Hepatocyte (in vitro differentiated cells): ENCODE data around the gene CUTA.

Experiments
- EZH2 ChIP-seq: fragments of 200-600 bp; sonication (generic); IDR thresholded peaks from 2 replicates; pipeline ENCODE4 v1.6.1; 2016; ENCODE audit warnings: antibody characterized with exemption, mild to moderate bottlenecking, borderline replicate concordance
- TF ChIP-seq, protein P1 (sequence below): fragments of 200-600 bp; sonication (generic); IDR thresholded peaks from 2 replicates; pipeline ENCODE4 v1.5.1; 2016; ENCODE audit warnings: antibody characterized with exemption, mild to moderate bottlenecking; ENCODE audit not compliant: poor library complexity

DNA sequence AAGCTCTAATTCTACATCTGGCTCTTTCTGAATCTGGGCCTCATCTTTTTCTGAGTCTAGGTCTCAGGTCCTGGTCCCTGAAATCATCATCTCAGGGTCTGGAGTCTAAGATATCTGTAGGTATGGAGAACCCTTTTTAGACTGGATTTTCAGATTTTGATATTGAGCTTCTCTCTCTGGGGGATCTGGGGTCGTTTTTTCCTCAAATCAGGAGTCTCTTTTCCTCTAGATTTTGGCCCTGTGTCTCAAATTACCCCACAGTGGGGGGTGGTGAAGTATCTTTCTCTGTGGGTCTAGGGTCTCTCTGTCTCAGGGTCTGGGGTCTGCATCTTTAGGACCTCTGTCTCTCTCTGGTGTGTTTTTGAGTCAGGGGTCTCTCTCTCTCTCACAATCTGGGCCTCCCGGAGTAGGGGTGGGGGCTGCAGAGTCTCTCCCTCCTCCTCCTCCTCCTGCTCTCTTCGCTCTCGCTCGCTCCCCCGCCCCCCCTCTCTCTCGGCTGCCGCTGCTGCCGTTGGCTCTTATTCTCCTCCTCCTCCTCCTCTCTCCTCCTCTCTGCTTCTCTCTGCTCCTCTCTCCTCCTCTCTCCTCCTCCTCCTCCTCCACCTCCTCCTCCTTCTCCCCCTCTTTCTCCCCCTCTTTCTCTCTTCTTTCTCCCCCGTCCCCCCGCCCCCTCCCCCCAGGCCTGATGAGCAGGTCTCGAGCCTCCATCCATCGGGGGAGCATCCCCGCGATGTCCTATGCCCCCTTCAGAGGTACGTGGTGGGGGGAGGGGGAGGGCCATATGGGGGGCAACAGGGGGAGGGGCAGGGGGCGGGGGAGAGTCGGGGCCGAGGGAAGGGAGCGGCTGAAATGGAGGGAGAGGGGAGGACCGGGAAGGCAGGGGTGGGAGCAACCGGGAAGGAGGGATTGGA, 1.9 kb upstream of the CUTA start, which contains the start of gene SYNGAP1:
- TF ChIP-seq, protein P1, sequence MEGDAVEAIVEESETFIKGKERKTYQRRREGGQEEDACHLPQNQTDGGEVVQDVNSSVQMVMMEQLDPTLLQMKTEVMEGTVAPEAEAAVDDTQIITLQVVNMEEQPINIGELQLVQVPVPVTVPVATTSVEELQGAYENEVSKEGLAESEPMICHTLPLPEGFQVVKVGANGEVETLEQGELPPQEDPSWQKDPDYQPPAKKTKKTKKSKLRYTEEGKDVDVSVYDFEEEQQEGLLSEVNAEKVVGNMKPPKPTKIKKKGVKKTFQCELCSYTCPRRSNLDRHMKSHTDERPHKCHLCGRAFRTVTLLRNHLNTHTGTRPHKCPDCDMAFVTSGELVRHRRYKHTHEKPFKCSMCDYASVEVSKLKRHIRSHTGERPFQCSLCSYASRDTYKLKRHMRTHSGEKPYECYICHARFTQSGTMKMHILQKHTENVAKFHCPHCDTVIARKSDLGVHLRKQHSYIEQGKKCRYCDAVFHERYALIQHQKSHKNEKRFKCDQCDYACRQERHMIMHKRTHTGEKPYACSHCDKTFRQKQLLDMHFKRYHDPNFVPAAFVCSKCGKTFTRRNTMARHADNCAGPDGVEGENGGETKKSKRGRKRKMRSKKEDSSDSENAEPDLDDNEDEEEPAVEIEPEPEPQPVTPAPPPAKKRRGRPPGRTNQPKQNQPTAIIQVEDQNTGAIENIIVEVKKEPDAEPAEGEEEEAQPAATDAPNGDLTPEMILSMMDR, result no peak
- TF ChIP-seq EZH2, result no peak
